BE2C (cell line): ENCODE results near the gene PDGFD.

Source experiments
- DNase-seq: peaks from one replicate; pipeline ENCODE4 v3.0.0-alpha.2; 2020
- H3K27me3 ChIP-seq: fragments of 250-450 bp; sonication (Bioruptor Pico); 2 replicates; pipeline ENCODE4 v1.5.1; 2020; ENCODE audit warnings: mild to moderate bottlenecking
- H3K36me3 ChIP-seq: fragments of 250-450 bp; sonication (Bioruptor Pico); 2 replicates; pipeline ENCODE4 v1.5.1; 2020; ENCODE audit warnings: mild to moderate bottlenecking
- H3K4me1 ChIP-seq: fragments of 250-450 bp; sonication (Bioruptor Pico); 2 replicates; pipeline ENCODE4 v1.5.1; 2020
- H3K4me3 ChIP-seq: 2 replicates; pipeline ENCODE4 v1.5.1; 2011; ENCODE audit warnings: low read depth, low read length
- H3K9me3 ChIP-seq: fragments of 250-450 bp; sonication (Bioruptor Pico); 2 replicates; pipeline ENCODE4 v1.5.1; 2020
- TF ChIP-seq, protein P1 (sequence below): IDR thresholded peaks from 2 replicates; pipeline ENCODE4 v1.5.1; 2012; ENCODE audit warnings: mild to moderate bottlenecking, low read depth, low read length

The PDGFD gene

DNA sequence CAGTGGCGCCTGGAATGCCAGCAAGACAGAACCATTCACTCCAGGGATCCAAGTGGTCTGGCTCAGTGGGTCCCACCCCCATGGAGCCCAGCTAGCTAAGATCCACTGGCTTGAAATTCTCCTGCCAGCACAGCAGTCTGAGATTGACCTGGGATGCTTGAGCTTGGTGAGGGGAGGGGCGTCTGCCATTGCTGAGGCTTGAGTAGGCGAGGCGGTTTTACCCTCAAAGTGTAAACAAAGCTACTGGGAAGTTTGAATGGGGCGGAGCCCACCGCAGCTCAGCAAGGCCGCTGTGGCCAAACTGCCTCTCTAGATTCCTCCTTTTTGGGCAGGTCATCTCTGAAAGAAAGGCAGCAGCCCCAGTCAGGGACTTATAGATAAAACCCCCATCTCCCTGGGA is 253.2 kb downstream of the PDGFD start:
- Histone ChIP-seq H3K9me3 (no peaks in the 10 kb centered on the region; the same call in 1 of the 2 replicates), H3K36me3 (no peaks in the 10 kb centered on the region), H3K4me3 (no peak overlapping the region), H3K4me1 (no peaks in the 10 kb centered on the region), H3K27me3 (no peaks in the 10 kb centered on the region)
- TF ChIP-seq, protein P1, sequence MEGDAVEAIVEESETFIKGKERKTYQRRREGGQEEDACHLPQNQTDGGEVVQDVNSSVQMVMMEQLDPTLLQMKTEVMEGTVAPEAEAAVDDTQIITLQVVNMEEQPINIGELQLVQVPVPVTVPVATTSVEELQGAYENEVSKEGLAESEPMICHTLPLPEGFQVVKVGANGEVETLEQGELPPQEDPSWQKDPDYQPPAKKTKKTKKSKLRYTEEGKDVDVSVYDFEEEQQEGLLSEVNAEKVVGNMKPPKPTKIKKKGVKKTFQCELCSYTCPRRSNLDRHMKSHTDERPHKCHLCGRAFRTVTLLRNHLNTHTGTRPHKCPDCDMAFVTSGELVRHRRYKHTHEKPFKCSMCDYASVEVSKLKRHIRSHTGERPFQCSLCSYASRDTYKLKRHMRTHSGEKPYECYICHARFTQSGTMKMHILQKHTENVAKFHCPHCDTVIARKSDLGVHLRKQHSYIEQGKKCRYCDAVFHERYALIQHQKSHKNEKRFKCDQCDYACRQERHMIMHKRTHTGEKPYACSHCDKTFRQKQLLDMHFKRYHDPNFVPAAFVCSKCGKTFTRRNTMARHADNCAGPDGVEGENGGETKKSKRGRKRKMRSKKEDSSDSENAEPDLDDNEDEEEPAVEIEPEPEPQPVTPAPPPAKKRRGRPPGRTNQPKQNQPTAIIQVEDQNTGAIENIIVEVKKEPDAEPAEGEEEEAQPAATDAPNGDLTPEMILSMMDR: no peak
- no peak for DNase-seq

DNA sequence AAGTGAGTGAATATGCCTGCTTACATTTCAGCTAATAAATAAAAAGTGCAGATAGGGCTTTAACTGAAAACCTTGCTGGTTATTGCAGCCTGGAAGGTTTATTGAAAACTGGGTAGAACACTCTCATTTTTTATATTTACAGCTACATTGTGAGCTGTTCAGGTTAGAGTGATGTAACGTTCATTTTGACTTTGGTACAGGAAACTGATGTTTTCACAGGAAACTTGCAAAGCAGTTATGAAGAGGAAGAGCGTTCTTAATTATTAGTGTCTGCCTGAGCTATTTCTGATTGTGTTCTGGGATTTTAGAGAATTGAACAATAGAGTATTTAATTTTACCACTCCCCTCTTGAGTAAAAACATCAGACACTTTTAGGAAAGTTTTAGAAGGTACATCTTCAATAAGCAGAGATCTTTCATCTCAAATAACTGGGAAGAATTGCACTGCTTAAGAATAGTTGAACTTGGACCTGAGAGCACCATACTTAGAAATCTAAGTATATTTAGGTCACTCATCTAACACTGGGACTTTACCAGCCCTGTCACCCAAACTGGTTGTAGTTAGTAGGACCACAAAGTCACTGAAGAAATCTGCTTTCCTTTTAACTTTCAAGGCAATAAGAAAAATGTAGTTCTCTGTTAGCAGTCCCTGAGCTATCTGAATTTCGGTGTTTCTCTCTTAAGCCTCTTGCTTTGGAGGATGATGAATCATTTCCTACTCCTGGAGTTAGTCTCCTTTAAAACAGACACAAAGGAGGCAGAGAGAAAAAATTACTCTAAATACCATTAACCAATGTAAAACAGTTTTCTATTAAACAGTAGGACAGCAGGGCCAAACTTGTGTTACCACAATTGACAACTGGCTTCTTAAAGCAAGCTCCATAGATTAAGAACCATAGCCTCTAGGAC is 256.1 kb downstream of the PDGFD start:
- peaks cover 4% of the 10 kb centered on the region; the same call in 1 of the 2 replicates for H3K27me3 ChIP-seq
- H3K36me3 ChIP-seq: no peaks in the 10 kb centered on the region
- no peaks in the 10 kb centered on the region; the same call in 1 of the 2 replicates for H3K9me3 ChIP-seq
- no peak overlapping the region for H3K4me3 ChIP-seq
- TF ChIP-seq, protein P1: no peak
- H3K4me1 ChIP-seq: no peaks in the 10 kb centered on the region
- no peak for DNase-seq

DNA sequence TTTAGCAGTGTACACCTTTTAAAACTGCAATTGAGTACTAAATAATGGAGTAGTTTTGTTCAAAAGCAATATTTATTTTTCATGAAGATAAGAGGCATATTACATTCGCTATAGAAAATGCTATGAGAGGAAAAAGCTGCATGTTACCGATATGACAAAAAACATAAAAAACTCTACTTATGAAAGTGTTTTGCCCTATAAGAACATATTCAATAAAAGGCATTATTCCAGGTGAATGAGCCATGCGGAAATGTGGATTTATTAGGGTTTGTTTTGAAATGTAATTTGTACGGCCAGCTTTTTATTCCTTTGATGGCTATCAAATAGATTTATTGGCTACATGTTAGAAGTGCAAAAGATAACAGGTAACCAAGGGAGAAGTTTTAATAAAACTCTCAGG is 256.8 kb downstream of the PDGFD start:
- H3K9me3 ChIP-seq: no peaks in the 10 kb centered on the region
- no peaks in the 10 kb centered on the region for H3K36me3 ChIP-seq
- peaks cover 4% of the 10 kb centered on the region; the same call in 1 of the 2 replicates for H3K27me3 ChIP-seq
- no peak overlapping the region for H3K4me3 ChIP-seq
- no peak for DNase-seq
- H3K4me1 ChIP-seq: no peaks in the 10 kb centered on the region
- TF ChIP-seq, protein P1: no peak

DNA sequence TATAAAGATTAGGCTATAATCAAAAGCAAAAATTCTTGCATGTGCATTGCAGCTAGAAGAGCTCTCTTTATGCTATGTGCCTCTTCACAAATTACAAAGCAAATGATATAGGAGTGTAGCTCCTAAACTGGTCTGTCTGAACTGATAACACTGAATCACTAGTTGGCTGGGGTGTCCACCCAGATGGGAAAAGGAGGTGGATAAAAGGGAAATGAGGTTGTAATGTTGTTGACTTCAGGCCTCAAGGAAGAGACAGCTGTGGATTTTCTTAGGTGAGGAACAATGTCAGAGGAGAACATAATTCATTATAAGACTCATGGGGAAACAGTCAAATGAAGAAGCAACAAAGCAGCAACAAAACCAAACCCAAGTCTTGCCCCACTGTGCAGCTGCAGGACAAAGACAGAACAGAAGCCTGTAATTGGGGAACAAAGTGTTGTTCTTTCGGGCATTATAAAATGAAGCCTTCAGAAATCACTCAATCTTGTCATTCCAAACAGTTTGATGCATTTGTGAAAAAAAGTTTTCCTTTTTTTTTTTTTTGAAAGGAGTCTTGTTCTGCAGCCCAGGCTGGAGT is 257.6 kb downstream of the PDGFD start:
- Histone ChIP-seq H3K36me3 (no peaks in the 10 kb centered on the region), H3K9me3 (no peaks in the 10 kb centered on the region), H3K27me3 (peaks cover 4% of the 10 kb centered on the region; the same call in 1 of the 2 replicates), H3K4me3 (no peak overlapping the region), H3K4me1 (no peaks in the 10 kb centered on the region)
- no peak for DNase-seq
- TF ChIP-seq, protein P1: no peak

DNA sequence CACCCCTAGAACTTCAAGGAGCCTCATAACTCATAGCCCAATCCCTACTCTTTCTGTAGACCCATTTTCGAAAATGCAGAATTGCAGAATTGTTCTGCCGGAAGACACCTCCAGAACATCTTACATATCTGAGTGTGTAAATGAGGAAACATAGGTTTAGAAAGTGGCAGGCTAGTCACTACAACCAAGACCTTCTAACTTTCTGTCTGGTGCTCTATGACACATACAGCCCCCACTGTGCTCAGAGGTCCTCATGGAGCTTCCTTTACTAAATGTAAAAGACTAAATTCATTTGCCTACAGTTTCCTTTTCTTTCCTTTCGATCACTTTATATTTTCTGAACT is 259.7 kb downstream of the PDGFD start:
- Histone ChIP-seq H3K27me3 (peaks cover 4% of the 10 kb centered on the region; the same call in 1 of the 2 replicates), H3K36me3 (no peaks in the 10 kb centered on the region), H3K4me3 (no peak overlapping the region), H3K4me1 (no peaks in the 10 kb centered on the region), H3K9me3 (no peaks in the 10 kb centered on the region; the same call in 1 of the 2 replicates)
- TF ChIP-seq, protein P1: no peak
- DNase-seq: no peak
